BJ (cell line): ENCODE data around the gene TMEM178A. TPM values are rescaled to one million over a fixed set of nuclear protein-coding genes. Genes with fewer than 3 reads are reported as not detected.

Experiments used
- CTCF ChIA-PET: fragments of 350-600 bp; formaldehyde crosslinking; extraction: SDS; loops from one replicate; lab custom pipeline; 2021; ENCODE audit warnings: antibody characterized with exemption, inconsistent platforms; lab: Yijun Ruan, JAX
- POLR2A ChIA-PET: fragments of 300-600 bp; sonication (Branson Sonifier 250); formaldehyde crosslinking; extraction: SDS; loops from one replicate; lab custom pipeline; 2021; ENCODE audit warnings: antibody characterized with exemption; lab: Charles Lee
- DNase-seq: peaks from one replicate; pipeline ENCODE4 v3.0.0-alpha.2; 2011; ENCODE audit warnings: low read depth
- H3K27me3 ChIP-seq: 2 replicates; pipeline ENCODE4 v1.6.0; 2011; ENCODE audit warnings: low read length; ENCODE audit not compliant: control insufficient read depth, insufficient read depth
- H3K36me3 ChIP-seq: 2 replicates; pipeline ENCODE4 v1.5.1; 2011; ENCODE audit warnings: low read length; ENCODE audit not compliant: control insufficient read depth, insufficient read depth
- H3K4me3 ChIP-seq: 2 replicates; pipeline ENCODE4 v1.5.1; 2011; ENCODE audit warnings: low read depth, mild to moderate bottlenecking, control low read depth, low read length
- CTCF ChIP-seq: IDR thresholded peaks from 2 replicates; pipeline ENCODE4 v1.5.1; 2011; ENCODE audit warnings: low read depth, mild to moderate bottlenecking, control low read depth, inconsistent platforms, low read length, moderate library complexity; ENCODE audit not compliant: insufficient read depth
- polyA plus RNA-seq: library from polyadenylated mRNA; depleted of rRNA; stranded (reverse); fragments of >200 nt; gene quantifications from 2 replicates; pipeline ENCODE4 v1.2.3, GENCODE V29; 2011

The TMEM178A gene
- polyA plus RNA-seq, 1 experiment: 2.0 TPM

DNA sequence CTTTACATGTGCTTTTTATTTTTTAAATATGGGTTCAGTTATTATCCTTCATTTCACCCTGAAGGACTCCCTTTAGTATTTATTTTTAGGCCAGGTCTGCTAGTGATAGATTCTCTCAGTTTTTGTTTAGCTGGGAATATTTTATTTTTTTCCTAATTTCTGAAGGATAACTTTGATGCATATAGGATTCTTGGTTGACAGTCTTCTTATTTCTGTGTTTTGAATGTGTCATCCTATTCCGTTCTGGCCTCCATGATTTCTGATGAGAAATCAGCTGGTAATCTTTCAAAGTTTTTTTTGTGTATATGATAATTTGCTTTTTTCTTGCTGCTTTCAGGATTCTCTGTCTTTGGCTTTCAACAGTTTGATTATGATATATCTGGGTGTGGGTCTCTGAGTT lies 35.4 kb downstream of the TMEM178A start:
- ChIA-PET CTCF (no interaction called here), POLR2A (no interaction called here)
- H3K27me3 ChIP-seq: no peaks in the 10 kb centered on the region

GRCh38 chr2:39703181-39703872 lies 37.6 kb downstream of the TMEM178A start:
- Histone ChIP-seq H3K27me3 (no peaks in the 10 kb centered on the region), H3K36me3 (no peaks in the 10 kb centered on the region), H3K4me3 (no peak overlapping the region)
- ChIA-PET POLR2A (no interaction called here), CTCF (interaction anchor here (0.7 kb wide), 1 partner anchor 20 kb away, joined by 4 read pairs; no protein-coding TSS in a partner anchor)
- DNase-seq: no peak
- no peak for TF ChIP-seq CTCF

More for the DNA sequence above, 35.4 kb downstream of the TMEM178A start:
- no peak for DNase-seq
- no peaks in the 10 kb centered on the region for H3K36me3 ChIP-seq
- H3K4me3 ChIP-seq: no peak overlapping the region
- TF ChIP-seq CTCF: no peak

GRCh38 chr2:39704540-39704939 lies 38.8 kb downstream of the TMEM178A start:
- ChIA-PET CTCF (interaction anchor here (1.0 to 2.3 kb wide), 3 partner anchors 8 to 475 kb away, joined by 3 to 11 read pairs (median 3); no protein-coding TSS in a partner anchor), POLR2A (no interaction called here)
- DNase-seq: no peak
- TF ChIP-seq CTCF: no peak
- H3K4me3 ChIP-seq: no peak overlapping the region
- H3K36me3 ChIP-seq: no peaks in the 10 kb centered on the region
- H3K27me3 ChIP-seq: no peaks in the 10 kb centered on the region

- no peaks in the 10 kb centered on the region for H3K27me3 ChIP-seq
- no peak for DNase-seq
- POLR2A ChIA-PET: no interaction called here
- CTCF ChIA-PET: interaction anchor here (0.7 to 2.3 kb wide), 2 partner anchors 9 to 193 kb away, joined by 3 to 11 read pairs; no protein-coding TSS in a partner anchor
- TF ChIP-seq CTCF: no peak
- H3K36me3 ChIP-seq: no peaks in the 10 kb centered on the region
- no peak overlapping the region for H3K4me3 ChIP-seq
Observed at GRCh38 chr2:39705638-39706037, 39.9 kb downstream of the TMEM178A start.

- TF ChIP-seq CTCF: no peak
- CTCF ChIA-PET: interaction anchor here (0.7 to 2.3 kb wide), 3 partner anchors 10 to 194 kb away, joined by 3 to 11 read pairs (median 3); no protein-coding TSS in a partner anchor
- no peaks in the 10 kb centered on the region for H3K36me3 ChIP-seq
- H3K27me3 ChIP-seq: no peaks in the 10 kb centered on the region
- H3K4me3 ChIP-seq: no peak overlapping the region
- POLR2A ChIA-PET: no interaction called here
- no peak for DNase-seq
Observed at GRCh38 chr2:39706312-39706711, 40.6 kb downstream of the TMEM178A start.
